ENCODE data around the gene DPYSL3.

- TF ChIP-seq POLR2A (IDR thresholded peaks at IDR 0.05) = no peak
- TF ChIP-seq CTCF (IDR thresholded peaks at IDR 0.05) = no peak
Observed at GRCh38 chr5:147512659-147513379, 3.0 kb upstream of the DPYSL3 start.

Data from Peyer's patch (tissue), 4 donors.